C1 segment of cervical spinal cord (tissue), 14 donors: ENCODE data around the gene TMEM88.
"Not testable (repeated sequence)": the region's sequence is repeated elsewhere in the genome, so short reads cannot be mapped to it uniquely, and the experiment has no call there.

Experiments used
- DNase-seq, 14 donors: peaks; one replicate each; lab custom pipeline; 2025; lab: John Stamatoyannopoulos, UW

Gene TMEM88, protein sequence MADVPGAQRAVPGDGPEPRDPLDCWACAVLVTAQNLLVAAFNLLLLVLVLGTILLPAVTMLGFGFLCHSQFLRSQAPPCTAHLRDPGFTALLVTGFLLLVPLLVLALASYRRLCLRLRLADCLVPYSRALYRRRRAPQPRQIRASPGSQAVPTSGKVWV

DNA sequence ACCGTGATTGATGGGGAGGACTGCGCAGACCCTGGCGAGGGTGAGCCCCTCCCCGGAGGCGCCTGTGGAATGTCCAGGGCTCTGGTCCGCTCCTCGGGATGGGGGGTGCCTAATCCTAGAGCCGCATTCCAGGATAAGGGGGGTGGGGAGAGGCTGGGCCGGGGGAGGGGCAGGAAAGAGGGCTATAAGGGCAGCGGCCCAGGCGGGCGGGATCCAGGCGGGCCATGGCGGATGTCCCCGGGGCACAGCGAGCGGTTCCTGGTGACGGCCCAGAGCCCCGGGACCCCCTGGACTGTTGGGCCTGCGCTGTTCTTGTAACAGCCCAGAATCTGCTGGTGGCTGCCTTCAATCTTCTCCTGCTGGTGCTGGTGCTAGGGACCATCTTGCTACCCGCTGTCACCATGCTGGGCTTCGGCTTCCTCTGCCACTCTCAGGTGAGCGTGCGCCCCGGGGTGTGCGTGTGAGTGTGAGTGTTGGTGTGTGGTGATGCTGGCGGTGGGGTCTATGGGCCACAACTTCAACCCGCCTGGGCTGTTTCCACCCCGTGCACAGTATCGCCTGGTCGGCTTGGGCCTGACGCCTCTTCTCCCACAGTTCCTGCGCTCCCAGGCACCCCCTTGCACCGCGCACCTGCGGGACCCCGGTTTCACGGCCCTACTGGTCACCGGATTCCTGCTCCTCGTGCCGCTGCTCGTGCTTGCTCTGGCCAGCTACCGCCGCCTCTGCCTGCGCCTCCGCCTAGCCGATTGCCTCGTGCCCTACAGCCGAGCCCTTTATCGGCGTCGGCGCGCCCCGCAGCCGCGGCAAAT is at the start of gene TMEM88:
TMEM88 (plus strand) TSS at position 216 of the 809 bp plus-strand sequence; CDS start at position 225, 9 bp downstream.
- DNase-seq: no peak

DNA sequence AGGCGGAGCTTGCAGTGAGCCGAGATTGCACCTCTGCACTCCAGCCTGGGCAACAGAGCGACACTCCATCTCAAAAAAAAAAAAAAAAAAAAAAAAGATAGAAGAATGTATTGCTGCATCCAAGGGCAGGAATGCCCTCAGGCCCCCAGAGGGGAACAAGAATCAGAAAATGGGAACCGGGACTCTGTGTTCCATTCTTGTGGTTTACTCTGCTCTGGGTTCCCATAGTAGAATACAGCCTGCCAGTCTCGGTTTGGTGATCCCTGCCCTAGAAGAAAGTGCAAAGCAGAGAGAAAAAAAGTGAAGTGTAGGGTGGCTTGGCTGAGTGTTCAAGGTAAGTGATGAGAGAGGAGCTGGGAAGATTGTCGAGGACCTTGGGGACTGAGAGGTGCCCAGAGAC is 48.3 kb upstream of the TMEM88 start:
- DNase-seq: peak in 1 of 14 donors; percentile 7

DNA sequence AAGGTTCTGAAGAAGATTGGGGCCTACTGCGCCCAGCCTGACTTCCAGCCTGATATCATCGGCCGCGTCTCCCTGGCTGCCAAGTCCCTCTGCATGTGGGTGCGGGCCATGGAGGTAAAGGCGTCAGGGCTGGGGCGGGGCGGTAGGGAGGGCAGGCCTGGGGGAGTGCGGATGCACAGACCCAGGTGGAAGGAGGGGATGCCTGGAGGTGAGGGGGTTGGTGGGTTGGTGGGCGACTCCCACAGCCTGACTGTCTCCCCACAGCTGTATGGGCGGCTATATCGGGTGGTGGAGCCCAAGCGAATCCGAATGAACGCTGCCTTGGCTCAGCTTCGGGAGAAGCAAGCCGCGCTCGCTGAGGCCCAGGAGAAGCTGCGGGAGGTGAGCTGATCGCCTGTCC is 47.7 kb upstream of the TMEM88 start:
- DNase-seq: no peak

DNA sequence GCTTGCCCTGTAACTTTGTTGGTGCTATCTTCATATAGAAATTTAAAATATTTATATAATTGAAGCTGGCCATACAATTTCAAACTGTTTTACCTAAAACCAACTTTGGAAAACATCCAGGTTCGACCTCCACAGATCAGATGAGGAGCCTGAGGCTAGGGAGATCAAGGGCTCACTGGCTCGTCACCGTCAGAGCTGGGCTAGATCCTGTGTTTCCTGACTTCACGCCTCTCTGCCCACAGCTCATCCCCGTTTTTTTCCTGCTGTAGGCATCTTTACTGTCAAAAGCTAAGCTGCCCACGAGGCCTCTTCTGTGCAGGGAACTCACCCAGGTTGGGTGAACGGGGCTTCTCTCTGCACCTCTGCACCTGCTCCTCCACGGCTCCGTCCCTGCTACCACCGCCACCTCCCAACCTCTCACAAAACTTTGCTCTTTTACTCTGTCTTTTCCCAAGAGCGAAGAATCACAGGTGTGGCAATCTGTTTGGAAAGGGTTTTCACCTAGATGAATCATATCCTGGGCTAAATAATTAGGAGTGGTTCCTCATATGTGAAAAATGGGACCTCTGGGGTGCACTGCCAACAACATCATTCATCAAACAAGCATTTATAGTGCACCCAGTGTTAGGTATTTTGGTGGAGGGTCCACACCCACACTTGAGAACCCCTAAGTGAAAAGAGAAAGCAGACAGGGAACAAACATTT is 45.6 kb upstream of the TMEM88 start:
- DNase-seq: no peak

DNA sequence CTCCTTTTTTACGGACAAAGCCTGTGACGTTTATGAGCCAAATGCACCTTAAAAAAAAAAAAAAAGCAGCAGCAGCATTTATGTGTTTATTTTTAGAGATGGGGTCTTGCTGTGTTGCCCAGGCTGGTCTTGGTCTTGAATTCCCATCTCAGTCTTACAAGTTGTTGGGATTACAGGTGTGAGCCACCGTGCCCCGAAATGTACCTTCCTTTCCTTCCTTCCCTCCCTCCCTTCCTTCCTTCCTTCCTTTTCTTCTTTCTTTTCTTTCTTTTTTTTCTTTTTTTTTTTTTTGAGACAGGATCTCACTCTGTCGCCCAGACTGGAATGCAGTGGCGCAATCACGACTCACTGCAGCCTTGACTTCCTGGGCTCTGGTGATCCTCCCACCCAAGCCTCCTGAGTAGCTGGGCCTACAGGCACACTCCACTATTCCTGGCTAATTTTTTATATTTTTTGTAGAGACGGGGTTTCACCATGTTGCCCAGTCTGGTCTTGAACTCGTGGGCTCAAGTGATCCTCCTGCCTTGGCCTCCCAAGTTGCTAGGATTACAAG is 45.0 kb upstream of the TMEM88 start:
- not testable (repeated sequence) for DNase-seq

DNA sequence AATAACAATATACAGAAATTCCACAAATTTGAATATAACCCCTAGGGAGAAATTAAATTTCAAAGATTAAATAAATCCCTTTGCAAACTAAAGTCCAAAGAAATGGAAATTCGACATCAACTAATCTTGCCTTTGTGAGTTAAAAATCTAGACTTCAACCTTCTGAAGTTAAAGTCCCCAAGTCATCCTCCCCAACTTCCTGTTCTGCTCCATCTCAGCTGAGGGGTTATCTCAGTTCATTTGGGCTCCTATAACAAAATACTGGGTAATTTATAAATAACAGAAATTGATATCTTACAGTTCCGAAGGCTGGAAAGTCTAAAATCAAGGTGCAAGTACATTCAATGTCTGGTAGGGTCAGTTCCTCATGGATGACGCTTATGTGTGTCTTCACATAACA is 43.6 kb upstream of the TMEM88 start:
- no peak for DNase-seq

DNA sequence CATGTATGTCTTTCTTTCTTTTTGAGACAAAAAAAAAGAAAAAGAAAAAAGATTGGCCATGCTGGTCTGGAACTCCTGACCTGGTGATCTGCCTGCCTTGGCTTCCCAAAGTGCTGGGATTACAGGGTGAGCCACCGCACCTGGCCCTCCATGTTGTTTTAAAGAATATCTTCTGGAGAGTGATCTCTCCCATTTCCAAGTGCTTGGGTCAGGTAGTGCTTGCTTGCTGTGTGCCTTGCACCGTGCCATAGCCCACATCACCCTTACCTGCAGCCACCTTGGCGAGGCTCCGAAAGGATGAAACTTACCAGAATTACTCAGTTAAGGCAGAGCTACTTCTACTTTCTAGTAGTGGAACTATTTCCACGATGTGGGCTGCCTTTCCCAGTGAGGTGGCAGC is 39.9 kb upstream of the TMEM88 start:
- no peak for DNase-seq

DNA sequence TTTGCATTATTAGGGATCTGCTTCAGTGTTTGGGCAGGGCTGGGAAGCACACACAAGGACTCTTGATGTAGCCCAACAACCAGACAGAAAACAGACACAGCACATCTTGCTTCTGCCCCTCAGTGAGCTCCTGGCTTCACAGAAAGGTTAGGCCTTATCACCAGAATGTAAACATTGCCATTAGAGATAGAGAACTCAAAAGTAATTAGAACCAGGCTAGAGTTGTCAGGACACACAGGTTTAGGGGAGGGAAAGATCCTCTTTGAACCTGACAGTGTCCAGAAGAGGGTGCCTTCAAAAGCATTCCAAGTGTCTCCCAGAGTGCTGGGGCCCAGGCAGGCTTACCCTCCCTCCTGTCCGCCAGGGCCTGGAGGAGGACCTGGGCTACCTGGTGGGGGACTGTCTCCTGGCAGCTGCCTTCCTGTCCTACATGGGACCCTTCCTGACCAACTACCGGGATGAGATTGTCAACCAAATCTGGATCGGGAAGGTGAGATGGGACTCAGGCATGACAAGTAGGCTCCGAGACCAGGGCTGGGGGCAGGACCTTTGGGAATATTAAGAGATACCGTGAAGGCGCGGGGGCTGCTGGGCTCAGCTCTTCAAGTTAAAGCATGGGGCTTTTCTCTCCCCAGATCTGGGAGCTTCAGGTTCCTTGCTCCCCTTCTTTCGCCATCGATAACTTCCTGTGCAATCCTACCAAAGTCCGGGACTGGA is 37.8 kb upstream of the TMEM88 start:
- no peak for DNase-seq

DNA sequence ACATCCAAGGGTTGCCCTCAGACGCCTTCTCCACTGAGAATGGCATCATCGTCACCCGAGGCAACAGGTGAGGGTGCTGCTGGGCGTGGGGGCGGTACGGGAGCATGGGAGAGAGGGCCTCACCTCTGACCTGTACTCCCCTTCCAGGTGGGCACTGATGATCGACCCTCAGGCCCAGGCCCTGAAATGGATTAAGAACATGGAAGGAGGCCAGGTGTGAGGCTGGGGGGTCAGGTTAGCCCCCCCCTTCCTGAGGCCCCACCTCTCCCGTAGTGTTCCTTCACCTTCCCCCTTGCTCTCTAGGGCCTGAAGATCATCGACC is 37.3 kb upstream of the TMEM88 start:
- DNase-seq: no peak

DNA sequence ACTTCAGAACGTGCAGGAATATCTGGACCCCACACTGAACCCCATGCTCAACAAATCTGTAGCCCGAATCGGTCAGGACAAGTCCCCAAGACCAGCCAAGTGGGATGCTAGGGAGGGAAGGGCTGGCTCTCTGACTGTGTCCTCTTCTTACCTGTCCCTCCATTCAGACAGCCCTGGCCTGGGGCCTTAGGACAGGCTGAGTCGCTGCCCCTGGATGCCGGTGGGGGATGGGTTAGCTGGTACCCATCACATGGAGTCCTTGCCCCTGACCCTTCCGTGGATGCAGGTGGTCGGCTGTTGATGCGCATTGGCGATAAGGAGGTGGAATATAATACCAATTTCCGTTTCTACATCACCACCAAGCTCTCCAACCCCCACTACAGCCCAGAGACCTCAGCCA is 36.8 kb upstream of the TMEM88 start:
- DNase-seq: no peak

DNA sequence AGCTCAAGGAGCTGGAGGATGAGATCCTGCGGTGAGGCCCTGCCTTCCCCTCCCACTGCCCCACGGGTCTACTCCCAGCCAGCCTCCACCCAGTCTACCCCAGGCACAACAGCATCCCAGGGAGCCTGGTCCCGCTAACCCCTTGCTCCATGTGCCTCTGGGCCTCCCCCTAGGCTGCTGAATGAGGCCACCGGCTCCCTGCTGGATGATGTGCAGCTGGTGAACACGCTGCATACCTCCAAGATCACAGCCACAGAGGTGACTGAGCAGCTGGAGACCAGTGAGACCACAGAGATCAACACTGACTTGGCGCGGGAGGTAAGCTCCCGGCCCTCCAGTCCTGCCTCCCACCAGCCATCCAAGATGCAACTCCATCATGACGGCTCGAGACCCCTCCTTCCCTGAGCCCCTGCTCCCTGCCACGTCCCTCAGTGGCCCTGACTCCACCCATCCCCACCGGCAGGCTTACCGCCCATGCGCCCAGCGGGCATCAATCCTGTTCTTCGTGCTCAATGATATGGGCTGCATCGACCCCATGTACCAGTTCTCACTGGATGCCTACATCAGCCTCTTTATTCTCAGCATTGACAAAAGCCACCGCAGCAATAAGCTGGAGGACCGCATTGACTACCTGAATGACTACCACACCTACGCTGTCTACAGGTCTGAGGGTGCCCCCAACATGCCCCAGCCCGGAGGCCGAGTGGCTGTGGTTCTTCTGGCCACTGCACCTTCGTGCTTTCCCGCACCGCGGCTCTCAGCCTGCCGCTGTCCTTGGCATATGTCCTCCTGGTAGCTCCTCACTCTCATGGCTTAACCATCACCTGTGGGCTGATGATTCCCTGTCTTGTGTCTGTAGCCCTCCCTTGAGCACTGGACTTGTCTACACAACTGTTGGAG is 35.9 kb upstream of the TMEM88 start:
- no peak for DNase-seq

DNA sequence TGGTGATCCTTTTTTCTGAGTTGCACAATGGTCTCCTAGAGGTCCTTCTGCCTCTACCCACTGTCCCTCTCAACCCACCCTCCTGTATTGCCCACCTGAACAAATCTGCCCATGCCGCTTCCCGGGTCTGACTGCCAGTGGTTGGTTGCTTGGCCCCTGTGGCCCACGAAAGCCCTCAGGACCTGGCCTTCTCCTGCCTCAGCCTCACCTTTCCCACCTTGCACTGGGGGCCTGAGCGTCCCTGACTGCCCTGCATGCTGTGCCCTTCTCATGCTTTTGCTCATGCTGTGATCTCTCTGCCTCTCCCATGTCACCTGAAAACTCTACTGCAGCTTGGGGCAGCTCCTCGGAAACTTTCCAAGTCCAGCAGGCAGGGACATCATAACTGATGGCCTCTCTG is 34.6 kb upstream of the TMEM88 start:
- DNase-seq: no peak

DNA sequence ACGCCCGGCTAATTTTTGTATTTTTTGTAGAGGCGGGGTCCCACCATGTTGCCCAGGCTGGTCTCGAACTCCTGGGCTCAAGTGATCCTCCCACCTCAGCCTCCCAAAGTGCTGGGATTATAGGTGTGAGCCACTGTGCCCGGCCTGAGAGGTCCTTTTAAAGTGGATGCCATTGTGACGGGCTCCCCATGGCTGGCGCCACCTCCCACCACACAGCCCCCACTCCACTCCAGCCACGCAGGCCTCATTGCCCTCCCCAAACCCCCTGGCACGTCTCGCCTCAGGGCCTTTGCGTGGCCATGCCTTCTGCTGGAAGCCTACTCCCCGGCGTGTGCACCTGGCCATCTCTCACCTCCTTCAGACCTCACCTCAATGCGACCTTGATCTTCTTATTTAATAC is 32.7 kb upstream of the TMEM88 start:
- no peak for DNase-seq

DNA sequence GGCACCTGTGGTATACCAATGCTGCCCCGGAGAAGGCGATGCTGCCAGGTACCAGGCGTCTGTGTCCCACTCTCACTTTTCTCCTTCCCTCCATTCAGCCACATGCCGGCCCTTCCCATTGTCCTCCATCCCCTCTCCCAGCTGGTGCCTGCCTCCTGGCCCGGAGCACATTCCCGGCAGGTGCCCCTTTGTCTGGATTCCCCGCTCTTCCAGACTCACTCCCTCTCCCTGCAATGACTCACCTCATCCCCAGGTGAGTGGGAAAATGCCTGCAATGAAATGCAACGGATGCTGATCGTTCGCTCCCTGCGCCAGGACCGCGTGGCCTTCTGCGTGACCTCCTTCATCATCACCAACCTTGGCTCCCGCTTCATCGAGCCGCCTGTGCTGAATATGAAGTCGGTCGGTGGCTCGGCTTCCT is 31.3 kb upstream of the TMEM88 start:
- no peak for DNase-seq

DNA sequence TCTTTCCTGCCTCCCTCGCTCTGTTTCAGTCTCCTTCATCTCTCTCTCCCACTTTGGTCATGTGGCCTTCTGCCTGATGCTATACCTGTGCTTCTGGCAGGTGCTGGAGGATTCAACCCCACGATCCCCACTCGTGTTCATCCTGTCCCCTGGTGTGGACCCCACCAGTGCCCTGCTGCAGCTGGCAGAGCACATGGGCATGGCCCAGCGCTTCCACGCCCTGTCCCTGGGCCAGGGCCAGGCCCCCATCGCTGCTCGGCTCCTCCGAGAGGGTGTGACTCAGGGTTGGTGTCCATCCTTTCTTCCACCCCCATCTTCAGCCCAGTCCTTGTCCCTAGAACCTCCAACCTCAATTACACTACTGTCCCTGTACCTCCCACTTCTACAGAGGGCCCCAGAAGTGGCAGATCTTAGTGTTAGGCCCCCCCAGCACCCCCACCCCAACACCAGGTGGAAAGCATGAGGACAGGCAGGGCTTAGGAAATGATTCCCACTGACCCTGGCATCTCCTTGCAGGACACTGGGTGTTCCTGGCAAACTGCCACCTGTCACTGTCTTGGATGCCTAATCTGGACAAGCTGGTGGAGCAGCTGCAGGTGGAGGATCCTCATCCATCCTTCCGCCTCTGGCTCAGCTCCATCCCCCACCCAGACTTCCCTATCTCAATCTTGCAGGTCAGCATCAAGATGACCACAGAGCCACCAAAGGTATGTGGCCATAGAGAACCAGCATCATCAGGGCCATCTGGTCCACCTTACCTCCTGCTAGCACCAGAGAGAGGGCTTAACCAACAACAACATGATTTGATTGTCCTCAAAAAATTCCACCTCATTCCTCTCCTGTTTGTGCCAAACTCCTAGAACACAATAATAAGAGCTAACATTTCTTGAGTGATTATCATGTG is 30.6 kb upstream of the TMEM88 start:
- peak in 1 of 14 donors; percentile 75 for DNase-seq

DNA sequence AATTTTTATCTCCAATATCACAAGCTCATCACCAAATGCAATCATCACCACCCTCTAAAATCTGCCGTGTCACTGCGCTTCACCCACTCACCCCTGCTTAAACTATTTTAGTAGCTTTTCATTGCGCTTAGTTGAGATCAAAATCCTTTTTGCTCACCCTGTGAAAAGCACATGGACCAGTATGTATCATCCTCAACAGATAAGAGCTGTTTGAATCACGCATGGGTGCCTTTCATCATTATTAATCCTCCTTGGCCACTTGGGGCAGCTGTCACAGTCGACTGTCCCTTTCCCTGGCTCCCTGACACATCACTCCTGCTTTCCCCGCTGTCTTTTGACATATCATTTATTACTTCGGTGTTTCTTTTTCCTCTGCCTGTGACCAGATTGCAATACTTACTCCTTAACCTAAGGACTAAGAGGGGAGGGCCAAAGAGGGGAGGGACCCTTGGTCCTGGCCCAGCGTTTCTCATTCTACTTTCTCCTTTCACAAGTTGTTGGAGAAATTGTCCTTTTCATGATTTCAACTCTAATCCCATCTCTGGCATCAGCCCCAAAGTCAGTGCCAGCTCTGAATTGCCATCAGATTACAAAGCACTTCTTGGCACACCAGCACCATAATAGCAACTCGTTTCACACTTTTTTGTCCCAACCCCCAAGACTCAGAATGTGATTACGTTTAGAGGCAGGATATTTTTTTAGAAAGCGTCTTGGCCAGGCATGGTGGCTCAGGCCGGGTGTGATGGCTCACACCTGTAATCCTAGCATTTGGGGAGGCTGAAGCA is 29.5 kb upstream of the TMEM88 start:
- peak in 1 of 14 donors; percentile 73 for DNase-seq

DNA sequence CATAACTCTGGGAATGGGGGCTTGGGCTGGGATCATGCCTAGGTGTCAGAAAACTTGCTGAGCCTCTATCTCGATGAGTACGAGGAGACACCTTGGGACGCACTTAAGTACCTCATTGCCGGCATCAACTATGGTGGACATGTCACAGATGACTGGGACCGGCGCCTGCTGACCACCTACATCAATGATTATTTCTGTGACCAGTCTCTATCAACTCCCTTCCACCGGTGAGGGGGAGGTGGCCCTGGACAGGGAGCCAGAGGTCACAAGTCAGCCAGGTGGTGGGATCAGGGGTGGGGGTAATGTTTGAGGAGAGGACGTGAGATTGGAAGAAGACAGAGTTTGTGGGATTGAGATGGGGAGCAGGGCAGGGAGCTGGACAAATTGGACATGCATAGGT is 24.2 kb upstream of the TMEM88 start:
- DNase-seq: no peak

DNA sequence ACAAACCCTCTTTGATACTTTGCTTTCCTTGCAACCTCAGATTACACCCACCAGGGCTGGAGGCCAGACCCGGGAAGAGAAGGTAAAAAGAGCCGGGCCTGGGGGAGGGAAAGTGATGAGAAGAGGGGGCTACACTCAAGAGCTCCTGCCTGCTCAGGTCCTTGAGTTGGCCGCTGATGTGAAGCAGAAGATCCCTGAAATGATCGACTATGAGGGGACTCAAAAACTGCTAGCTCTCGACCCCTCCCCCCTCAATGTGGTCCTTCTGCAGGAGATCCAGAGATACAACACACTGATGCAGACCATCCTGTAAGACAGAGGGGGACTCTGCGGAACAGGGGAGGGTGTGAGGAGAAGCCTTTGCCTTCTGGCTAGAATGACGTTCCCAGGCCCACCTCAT is 23.6 kb upstream of the TMEM88 start:
- no peak for DNase-seq

DNA sequence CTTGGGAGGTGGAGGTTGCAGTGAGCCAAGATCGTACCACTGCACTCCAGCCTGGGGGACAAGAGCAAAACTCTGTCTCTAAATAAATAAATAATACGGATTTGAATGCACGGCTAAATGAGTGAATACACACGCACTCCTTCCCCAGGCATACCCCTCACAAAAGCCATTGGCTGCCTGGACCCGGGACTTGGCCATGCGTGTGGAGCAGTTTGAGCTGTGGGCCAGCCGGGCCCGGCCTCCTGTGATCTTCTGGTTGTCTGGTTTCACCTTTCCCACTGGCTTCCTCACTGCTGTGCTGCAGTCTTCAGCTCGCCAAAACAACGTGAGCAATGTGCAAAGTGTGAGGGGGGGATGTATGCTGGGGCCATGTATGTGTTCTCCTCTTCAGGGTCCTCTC is 22.4 kb upstream of the TMEM88 start:
- no peak for DNase-seq
